SIG-M5 treated with dmso at 0.1 percent for 504 hours (cell line): ENCODE data around the gene FAM228B.
"Not testable (repeated sequence)": the region's sequence is repeated elsewhere in the genome, so short reads cannot be mapped to it uniquely, and the experiment has no call there.

Source experiments
- DNase-seq: peaks from one replicate; lab custom pipeline; 2025; ENCODE audit not compliant: unreplicated experiment; lab: John Stamatoyannopoulos, UW

The FAM228B gene

GRCh38 chr2:24101992-24102391 lies 21.3 kb upstream of the FAM228B start:
- no peak for DNase-seq

GRCh38 chr2:24102677-24103076 lies 20.6 kb upstream of the FAM228B start:
- DNase-seq = no peak

DNA sequence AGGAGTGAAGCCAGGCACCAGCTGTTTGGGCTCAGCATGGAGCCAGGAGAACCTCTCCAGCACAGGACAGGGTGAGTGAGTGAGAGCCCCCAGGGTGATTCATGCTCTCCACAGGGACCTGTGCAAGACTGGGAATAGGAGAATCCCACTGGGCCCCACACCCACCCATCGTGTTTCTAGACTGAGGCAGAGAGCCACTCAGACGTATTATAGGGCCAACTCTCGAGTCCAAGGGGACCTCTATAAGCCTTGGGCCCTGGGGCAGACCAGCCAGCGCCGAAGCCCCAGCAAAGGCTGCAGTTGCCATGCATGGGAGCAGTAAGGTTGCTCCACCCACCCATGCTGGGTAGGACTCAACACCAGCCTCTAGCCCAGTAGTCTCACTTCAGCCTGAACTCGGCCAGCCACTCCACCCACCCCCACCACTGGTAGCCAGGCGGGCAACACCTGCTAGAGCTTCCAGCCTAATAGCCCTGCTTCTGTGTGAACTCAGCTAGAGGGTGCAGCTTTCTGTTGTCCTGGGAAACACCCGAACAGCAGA lies 19.1 kb upstream of the FAM228B start:
- no peak for DNase-seq

DNA sequence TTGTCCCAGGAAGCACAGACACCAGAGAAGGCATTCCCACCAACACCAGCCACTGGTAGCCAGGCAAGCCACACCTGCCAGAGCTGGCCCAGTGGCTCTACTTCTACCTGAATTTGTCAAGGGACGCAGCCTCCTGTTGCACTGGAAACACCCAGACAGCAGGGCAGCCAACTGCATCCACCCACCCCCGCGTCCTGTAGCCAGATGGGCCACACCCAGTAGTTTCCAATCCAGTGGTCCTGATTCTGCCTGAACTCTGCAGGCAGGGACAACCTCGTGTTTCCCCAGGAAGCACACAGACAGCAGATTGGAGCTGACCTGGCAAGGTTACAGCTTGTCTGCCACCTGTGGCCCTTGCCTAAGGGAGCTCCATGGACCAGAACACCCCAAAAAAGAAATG lies 18.4 kb upstream of the FAM228B start:
- no peak for DNase-seq

DNA sequence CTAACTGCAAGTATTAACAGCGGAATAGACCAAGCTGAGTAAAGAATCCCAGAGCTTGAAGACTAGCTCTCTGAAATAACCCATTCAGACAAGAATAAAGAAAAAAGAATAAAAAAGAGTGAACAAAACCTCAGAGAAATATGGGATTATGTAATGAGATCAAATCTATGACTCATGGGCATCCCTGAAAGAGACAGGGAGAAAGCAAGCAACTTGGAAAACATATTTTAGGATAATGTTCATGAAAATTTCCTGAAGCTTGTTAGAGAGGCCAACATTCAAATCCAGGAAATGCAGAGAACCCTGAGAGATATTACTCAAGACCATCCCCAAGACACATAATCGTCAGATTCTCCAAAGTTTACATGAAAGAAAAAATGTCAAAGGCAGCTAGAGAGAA lies 17.5 kb upstream of the FAM228B start:
- no peak for DNase-seq

GRCh38 chr2:24106786-24107185 lies 16.5 kb upstream of the FAM228B start:
- no peak for DNase-seq

DNA sequence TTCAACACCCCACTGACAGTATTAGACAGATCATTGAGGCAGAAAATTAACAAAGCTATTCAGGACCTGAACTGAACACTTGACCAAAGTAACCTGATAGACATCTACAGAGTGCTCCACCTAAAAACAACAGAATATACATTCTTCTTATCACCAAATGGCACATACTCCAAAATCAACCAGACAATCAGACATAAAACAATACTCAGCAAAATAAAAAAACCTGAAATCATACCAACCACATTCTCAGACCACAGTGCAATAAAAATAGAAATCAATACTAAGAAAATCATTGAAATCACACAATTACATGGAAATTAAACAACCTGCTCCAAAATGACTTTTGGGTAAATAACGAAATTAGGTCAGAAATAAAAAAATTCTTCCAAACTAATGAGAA lies 15.9 kb upstream of the FAM228B start:
- DNase-seq = no peak

DNA sequence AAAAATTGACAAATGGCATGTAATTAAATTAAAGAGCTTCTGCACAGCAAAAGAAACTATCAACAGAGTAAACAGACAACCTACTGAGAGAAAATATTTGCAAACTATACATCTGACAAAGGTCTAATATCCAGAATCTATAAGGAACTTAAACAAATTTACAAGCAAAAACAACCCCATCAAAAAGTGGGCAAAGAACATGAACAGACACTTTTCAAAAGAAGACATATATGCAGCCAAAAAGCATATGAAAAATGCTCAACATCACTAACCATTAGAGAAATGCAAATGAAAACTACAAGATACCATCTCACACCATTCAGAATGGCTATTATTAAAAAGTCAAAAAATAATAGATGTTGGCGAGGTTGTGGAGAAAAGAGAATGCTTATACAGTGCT lies 13.8 kb upstream of the FAM228B start:
- DNase-seq = not testable (repeated sequence)

DNA sequence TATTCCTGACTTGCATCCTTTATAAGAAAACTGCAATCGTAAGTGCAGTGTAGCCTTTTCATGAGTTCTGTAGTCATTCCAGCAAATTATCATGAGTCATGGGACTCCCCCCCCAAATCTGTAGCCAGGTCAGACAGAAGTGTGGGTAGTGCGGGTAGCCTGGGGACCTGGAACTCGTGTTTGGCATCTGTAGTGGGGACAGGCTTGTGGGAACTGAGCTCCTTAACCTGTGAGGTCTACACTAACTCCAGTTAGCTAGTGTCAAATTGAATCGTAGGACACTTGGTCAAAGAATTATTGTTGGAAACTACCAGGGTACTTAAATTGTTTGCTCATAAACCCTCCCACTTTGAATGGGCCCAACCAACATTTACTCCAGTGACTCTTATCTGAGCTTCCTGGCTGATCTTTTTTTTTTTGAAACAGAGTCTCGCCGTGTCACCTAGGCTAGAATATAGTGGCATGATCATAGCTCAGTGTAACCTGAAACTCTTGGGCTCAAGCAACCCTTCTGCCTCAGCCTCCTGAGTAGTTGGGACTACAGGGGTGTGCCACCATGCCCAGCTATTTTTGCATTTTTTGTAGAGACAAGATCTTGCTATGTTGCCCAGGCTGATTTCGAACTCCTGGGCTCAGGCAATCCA lies 12.5 kb upstream of the FAM228B start:
- no peak for DNase-seq

- DNase-seq = no peak
Observed at GRCh38 chr2:24111407-24111901, 11.8 kb upstream of the FAM228B start.

DNA sequence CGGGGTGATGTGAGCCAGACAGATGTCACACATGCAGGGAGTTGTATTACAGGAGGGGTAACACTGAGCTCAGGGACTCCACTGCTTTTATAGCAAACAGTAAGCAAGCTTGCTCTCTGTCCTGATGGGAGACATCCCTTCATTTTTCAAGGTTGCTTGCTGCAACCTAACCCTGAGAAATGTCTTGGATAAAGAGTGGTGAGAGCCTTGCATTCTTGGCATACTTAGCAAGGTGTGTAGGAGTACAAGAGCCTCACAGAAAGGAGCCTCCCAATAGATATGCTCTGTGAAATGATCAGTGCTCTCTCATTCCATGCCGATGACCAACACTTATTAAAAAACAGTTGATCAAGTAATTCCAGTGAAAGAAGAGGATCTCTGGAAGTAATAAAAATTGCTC lies 8.2 kb upstream of the FAM228B start:
- no peak for DNase-seq

- DNase-seq = no peak
Observed at GRCh38 chr2:24117902-24118301, 5.4 kb upstream of the FAM228B start.

- DNase-seq = no peak
Observed at GRCh38 chr2:24121066-24121465, 2.2 kb upstream of the FAM228B start.

DNA sequence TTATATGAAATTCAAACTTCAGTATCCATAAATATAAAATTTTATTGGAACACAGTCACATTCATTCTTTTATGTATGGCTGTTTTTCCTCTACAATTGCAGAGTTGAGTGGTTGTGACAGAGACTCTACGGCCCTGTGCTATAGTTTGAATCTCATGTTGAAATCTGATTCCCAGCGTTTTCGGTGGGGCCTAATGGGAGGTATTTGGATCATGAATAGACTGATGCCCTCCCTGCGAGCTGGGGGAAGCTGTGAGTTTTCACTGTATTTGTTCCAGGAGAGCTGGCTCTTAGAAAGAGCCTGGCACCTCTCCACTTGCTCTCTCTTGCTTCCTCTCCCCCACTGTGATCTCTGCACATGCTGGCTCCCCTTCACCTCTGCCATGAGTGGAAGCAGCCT lies 1.8 kb upstream of the FAM228B start:
- DNase-seq = no peak

DNA sequence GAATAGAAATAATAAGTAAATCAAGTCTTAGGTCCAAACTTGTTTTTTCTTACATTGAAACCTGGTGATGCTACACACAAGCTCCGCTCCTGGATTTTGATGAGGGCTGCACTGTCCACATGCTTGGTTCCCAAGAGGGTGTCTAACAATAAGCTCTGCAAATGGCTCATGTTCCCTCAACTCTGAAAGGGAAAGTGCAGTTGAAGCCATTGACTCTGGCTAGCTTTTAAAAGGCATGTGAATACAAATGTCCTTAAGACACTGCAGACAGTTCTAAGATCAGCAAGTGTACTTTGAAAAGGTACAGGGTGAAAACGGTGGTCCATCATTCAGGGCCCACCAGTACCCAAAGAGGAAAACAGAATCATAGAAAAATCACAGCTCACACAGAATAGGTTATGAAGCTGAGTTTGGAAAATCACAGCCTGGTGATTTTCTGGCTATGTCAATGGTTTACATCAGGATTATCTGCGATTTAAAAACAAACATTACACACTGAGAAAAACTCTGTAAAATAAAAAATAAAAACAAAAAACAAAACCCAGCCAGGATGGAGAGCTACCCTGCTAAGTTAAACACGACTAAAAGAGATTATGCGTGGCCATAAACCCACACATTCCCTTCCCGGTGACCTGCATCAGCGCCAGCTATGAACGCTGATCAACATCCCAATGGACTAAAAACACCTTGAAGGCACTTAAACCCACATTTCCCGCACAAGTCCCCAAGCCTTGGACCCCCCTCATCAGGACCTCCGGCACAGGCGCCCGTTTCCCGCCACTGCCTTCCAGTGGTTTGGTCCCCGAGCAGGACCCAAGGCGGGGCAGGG lies 689 bp upstream of the FAM228B start:
- no peak for DNase-seq

- no peak for DNase-seq
Observed at GRCh38 chr2:24123922-24124580, 782 bp downstream of the FAM228B start.

DNA sequence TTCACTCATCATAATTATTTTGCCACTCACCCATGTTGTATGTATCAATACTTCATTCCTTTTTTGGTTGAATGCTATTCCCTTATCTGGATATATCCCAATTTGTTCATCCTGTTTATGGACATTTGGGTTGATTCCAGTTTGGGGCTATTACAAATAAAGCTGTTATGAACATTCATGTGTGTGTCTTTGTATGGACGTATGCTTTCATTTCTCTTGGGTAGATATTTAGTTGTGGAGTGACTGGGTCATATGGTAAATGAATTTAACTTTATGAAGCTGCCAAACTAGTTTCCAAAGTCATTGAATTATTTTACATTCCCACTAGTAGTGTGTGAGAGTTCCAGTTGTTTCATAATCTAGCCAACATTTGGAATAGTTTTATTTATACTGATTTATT lies 2.7 kb downstream of the FAM228B start:
- no peak for DNase-seq

DNA sequence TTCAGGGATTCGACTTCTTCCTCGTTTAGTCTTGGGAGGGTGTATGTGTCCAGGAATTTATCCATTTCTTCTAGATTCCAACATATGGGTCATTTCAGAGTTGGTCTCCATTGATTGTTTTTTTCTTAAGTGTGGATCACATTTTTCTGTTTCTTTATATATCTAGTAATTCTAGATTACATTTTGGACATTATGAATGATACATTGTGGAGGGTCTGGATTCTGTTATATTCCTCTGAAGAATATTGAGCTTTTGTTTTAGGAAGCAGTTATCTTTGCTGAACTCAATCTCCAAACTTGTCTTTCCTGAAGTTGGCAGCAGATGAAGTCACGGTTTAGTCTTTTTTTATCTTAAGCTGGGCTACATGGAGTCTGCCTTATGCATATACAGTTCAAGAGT lies 9.3 kb downstream of the FAM228B start:
- no peak for DNase-seq

GRCh38 chr2:24140305-24140704 lies 17.0 kb downstream of the FAM228B start:
- not testable (repeated sequence) for DNase-seq

GRCh38 chr2:24147364-24147763 lies 24.1 kb downstream of the FAM228B start:
- DNase-seq = no peak

- DNase-seq = no peak
Observed at GRCh38 chr2:24152413-24153197, 29.3 kb downstream of the FAM228B start.
